Measurements from ENCODE around the gene RANGAP1.

RANGAP1 gene

DNA sequence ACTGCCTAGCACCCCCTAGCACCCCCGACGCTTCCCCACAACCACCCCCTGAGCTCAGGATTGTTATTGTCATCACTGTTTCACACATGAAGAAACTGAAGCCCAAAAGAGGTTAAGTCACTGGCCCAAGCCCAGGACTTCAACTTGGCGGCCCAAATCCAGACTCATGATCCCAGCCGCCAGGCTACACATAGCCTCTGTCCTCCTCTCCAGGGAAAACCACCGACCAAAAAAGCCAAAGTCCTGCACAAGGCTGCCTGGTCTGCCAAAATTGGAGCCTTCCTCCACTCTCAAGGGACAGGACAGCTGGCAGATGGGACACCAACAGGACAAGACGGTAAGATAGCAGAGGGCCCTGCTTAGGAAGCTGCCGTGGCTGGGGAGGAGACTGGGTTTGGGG, 70.1 kb downstream of the RANGAP1 start:
- H3K4me3 ChIP-seq (replicated peaks; ENCODE audit: low read depth, low read length) = no peak overlapping the region
- TF ChIP-seq, protein P1, sequence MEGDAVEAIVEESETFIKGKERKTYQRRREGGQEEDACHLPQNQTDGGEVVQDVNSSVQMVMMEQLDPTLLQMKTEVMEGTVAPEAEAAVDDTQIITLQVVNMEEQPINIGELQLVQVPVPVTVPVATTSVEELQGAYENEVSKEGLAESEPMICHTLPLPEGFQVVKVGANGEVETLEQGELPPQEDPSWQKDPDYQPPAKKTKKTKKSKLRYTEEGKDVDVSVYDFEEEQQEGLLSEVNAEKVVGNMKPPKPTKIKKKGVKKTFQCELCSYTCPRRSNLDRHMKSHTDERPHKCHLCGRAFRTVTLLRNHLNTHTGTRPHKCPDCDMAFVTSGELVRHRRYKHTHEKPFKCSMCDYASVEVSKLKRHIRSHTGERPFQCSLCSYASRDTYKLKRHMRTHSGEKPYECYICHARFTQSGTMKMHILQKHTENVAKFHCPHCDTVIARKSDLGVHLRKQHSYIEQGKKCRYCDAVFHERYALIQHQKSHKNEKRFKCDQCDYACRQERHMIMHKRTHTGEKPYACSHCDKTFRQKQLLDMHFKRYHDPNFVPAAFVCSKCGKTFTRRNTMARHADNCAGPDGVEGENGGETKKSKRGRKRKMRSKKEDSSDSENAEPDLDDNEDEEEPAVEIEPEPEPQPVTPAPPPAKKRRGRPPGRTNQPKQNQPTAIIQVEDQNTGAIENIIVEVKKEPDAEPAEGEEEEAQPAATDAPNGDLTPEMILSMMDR (IDR thresholded peaks at IDR 0.05; ENCODE audit: low read depth, low read length, missing control alignments) = no peak
- DNase-seq (ENCODE audit: extremely low read depth, low read depth) = no peak

DNA sequence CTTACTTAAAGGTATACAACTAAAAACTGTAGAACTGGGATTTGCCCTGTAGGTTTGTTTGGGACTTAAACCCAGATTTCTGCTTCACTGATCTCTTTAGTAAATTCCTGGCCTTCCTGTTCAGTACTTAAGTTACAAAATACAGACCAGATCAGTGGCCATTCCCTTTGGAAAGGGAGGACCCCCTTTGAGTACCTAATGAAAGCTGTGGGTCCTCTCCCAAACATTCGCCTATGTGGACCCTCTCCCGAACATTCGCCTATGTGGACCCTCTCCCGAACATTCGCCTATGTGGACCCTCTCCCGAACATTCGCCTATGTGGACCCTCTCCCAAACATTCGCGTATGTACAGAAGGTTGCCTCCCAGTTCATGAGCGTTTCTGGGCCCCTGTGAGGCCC, 70.6 kb downstream of the RANGAP1 start:
- H3K4me3 ChIP-seq (replicated peaks; ENCODE audit: low read depth, low read length) = no peak overlapping the region
- DNase-seq (ENCODE audit: extremely low read depth, low read depth) = no peak
- TF ChIP-seq, protein P1 (IDR thresholded peaks at IDR 0.05; ENCODE audit: low read depth, low read length, missing control alignments) = no peak

DNA sequence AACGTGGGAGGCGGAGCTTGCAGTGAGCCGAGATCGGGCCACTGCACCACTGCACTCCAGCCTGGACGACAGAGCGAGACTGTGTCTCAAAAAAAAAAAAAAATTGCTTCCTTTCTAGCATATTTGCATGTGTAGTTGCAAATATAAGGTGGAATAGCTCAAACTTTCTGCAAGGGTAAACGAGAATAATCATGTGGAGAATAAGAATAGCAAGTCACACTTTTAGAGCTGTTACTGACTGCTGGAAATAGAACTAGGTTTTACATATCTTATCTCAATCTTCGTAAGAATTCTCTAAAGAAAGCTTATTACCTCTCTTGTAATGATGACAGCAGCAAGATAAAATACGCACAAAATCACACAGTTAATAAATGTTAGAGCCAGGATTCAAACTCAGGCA, 79.3 kb downstream of the RANGAP1 start:
- TF ChIP-seq, protein P1 (IDR thresholded peaks at IDR 0.05; ENCODE audit: low read depth, low read length, missing control alignments) = no peak
- no peak overlapping the region for H3K4me3 ChIP-seq (replicated peaks; ENCODE audit: low read depth, low read length)
- DNase-seq (ENCODE audit: extremely low read depth, low read depth) = no peak

DNA sequence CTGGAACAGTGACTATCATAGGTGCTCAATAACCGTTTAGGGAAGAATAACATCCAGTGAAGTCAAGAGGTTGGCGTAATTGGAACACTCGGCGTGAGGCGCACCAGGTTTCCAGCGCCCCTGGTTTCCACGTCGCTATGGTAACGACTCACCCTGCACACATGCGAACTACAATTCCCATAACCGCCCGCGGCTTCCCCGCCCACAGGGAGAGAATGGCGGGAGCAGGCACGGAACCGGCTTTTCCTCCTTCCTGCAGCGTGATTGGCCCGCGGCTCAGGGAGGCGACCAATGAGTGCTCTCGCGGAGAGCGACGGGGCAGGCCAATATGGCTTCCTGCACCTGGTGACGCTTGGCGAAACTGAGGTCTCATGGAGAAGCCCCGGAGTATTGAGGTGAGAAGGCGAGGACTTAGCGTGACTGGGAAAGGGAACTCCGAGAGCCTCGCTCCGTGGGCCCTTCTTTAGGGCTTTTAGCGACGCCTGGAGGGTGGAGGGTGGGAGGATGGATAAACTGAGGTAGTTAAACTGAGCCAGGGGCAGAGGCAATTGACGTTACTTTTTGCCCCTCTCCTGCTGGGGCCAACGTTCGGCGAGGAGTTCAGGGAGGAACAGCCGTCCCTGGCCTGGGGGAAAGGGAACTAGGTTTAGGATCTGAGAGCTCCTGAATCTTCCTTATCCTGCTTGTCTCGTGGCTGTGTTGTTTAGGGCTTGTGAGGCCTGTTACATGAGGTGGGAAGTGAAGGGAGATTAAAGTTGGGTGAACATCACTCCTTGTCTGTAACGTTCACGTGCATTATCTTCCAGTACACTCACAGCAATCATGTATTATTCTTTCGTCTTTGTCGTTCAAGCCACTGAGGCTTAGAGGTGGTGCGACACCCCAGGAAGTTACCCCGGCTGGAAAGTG, 80.7 kb downstream of the RANGAP1 start, which contains the start of gene L3MBTL2:
Gene L3MBTL2, plus strand, starts transcription at position 321 of the 909 bp plus-strand sequence. Its CDS starts 51 bp downstream, at position 372.
- TF ChIP-seq, protein P1 (IDR thresholded peaks at IDR 0.05; ENCODE audit: low read depth, low read length, missing control alignments) = no peak
- H3K4me3 ChIP-seq (replicated peaks; ENCODE audit: low read depth, low read length) = peak within 1 kb of the TSS; percentile 86
- DNase-seq (ENCODE audit: extremely low read depth, low read depth) = peak; percentile 85

DNA sequence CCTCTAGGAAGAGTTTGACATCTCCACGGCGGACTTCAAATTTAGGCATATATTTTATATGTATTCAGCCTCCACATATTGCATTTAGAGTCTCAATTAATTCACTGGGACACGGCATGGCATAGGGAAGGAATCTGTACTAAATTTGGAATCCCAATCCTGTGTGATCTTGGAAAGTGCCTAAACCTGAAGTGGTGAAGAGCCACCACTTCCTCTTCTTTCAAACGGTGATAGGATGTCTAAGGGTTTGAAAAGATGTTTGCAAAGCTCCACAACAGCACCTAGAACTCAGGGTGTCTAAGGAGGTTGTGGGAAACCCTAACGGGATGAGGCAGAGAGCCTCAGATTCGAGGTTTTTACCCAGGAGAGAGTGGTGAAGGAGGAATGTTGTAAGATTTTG, 81.9 kb downstream of the RANGAP1 start:
- TF ChIP-seq, protein P1 (IDR thresholded peaks at IDR 0.05; ENCODE audit: low read depth, low read length, missing control alignments) = no peak
- DNase-seq (ENCODE audit: extremely low read depth, low read depth) = no peak
- no peak overlapping the region for H3K4me3 ChIP-seq (replicated peaks; ENCODE audit: low read depth, low read length)

DNA sequence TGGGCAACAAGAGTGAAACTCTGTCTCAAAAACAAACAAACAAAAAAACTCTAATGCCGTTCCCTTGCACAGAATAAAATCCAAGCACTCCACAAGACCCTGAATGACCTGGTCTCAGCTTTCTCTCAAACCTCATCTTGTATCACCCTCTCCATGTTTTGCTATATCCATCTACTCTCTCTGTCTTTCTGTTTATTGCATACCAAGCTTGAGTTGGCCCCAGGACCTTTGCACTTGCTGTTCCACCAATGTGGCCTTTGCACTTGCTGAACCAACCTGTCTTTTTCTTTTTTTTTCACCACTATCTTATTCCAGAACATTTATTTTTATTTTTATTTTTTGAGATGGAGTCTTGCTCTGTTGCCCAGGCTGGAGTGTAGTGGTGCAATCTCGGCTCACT, 82.9 kb downstream of the RANGAP1 start:
- DNase-seq (ENCODE audit: extremely low read depth, low read depth) = no peak
- TF ChIP-seq, protein P1 (IDR thresholded peaks at IDR 0.05; ENCODE audit: low read depth, low read length, missing control alignments) = no peak
- no peak overlapping the region for H3K4me3 ChIP-seq (replicated peaks; ENCODE audit: low read depth, low read length)
